Left renal cortex interstitium (tissue), 4 donors: ENCODE results near the gene XXYLT1. TPM values are rescaled to one million over a fixed set of nuclear protein-coding genes. Genes with fewer than 3 reads are reported as not detected.
"Not testable (repeated sequence)": the region's sequence is repeated elsewhere in the genome, so short reads cannot be mapped to it uniquely, and the experiment has no call there.

ENCODE experiments used
- DNase-seq, 4 donors: peaks; one replicate each; pipeline ENCODE4 v3.0.0-alpha.2; 2013; ENCODE audit warnings: low read depth in 4 of 4, low spot score in 2 of 4, missing footprints in 1 of 4
- polyA plus RNA-seq, 4 donors: library from polyadenylated mRNA; unstranded; fragments of 120-200 nt; gene quantifications; one replicate each; pipeline ENCODE4 v1.2.1, GENCODE V29; 2013; ENCODE audit not compliant: insufficient read length in 4 of 4

The XXYLT1 gene
- polyA plus RNA-seq, 4 donors = 25.6 to 36.9 (median 30.8) TPM

DNA sequence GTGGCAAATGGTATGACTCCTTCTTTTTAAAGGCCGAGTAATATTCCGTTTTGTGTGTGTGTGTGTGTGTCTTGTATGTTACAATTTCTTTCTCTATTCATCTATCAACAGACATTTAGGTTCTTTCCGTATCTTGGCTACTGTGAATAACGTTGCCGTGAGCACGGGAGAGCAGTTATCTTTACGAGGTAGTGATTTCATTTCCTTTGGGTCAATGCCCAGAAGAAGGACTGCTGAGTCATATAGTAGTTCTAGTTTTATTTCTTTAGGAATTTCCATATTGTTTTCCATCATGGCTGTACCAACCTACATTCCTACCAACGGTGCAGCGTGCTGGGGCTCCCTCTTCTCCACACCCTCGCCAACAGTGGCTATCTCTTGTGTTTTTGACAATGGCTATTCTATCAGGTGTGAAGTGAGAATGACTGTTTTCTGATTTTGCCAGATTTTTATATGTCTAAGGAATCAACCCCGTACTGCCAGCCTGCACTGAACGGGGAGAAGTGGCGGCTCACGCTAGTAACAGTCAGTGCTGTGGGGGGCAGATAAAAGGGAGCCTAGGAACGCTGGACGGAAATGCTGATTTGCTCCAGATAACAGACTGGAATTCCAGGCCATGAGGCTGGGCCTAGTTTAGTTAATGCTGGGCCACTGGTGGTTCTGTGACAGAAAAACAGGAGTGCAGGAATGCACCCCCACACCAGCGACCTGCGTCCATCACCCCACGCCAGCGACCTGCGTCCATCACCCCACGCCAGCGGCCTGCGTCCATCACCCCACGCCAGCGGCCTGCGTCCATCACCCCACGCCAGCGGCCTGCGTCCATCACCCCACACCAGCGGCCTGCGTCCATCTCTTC lies 168.1 kb downstream of the XXYLT1 start:
- no peak for DNase-seq

DNA sequence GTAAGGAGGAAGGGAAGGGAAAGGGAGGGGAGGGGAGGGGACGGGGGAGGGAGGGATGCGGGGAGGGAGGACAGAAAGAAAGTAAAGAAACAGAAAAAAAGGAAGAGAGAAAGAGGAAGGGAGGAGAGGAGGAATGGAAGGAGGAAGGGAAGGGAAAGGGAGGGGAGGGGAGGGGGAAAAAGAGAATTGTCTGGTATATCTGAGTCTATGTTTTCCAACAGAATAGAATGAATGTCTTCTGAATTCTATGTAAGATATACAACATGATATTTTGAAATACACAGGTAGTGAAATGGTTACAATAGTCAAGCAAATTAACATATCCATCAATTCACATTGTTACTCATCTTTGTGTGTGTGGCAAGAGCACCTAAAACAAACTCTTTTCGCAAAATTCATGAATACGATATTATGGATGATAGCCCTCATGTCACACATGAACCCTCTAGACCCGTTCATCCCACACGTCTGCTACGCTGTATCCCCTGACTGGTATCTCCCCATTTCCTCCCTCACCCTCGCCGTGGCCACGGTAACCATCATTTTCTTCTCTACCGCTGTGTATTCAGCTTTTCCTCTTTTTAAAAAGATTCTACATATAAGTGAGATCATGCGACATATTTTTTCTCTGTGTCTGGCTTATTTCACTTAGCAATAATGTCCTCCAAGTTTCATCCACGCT lies 168.9 kb downstream of the XXYLT1 start:
- DNase-seq = no peak

DNA sequence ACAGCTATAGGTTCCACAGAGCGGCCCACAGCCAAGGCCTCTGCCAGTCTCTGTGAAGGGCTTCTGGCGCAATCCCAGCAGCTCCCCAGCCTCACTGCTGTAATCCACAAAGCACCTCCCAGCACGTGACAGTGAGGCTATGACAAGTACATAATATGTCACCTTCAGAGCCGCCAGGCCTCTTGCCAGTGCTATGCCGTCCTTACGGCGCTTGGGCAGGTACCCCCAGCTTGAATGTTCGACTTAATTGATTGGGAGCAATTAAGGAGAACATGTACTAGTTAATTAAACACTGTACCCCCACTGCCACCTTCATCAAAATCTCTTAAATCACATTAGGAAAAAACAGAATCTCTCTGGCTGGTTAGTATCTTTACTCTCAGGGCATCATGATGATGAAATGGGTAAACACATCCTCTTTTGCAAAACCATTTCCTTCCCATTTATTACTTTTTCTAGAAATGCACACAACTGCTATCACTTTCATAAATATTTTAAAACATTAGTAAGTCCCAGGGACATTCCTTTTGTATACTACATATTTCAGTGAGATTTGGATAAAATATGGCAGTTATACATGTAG lies 169.9 kb downstream of the XXYLT1 start:
- DNase-seq = no peak

DNA sequence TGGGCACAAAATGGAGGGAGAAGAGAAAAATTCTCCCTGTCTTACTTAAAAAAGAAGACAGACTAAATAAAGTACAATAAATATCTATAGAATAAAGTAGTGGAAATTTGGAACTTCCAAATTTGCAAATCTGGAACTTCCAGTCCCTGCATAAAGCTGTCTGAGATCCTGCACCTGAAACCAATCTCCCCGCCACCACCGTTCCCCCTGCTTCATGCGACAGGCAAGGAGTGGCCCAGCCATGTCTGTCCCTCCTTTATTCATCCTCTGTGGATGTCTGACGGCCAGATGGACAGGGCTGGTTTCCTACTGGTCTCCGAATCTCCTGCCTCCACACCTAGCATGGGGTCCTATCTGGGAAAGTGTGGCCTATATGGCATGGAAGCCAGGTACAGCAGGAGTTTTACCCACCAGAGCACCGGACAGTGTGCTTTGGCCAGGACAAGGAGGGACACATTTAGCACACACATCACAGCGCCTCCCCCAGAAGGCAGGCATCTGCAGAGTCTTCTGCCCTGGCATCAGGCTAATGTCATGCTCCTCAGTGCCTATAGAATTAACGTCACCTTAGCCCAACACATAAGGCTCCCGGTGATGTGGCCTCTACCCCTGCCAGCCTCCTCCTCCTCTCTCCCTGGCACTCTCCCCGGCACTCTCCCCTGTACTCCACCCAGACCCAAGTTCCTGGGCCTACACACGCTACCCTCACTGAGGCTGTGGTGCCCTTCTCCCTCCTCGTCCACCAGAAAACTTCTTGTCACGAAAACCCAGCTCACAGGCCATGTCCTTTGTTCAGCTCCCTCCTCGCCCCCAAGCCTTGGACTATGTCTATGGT lies 170.8 kb downstream of the XXYLT1 start:
- DNase-seq = no peak

DNA sequence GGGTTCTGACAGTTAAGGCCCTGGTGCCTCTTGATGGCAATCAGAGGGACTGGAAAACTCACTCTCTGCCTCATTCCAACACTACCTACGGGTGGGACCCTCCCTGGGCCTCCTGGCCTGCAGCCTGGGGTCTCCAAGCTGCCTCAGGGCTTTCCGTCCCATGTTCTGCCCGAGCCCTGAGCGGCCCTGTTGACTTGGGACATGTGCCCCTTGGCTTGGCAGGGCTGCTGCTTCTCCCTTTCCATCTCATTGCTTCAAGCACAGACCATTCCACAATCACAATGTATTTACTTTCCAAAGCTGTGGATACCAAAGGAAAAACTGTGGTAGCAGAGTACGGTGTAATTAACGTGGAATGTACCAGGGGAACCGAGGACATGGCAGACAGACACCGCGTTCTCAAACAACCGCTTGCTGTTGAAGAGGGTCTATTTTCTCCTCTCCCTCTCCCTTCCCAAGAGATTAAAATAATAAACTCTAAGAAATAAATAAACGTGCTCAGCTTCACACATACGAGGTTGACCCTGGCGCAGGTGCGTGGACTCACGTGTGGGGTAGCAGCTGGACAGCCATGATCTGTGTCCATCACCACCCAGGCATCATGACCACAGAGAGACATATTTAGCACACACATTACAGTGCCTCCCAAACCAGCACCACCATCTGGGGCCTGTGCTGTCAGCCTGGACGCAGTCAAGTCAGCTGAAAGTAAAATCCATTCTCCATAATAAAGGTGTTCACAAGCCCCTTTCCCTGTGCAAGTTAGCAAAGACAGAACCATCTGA lies 172.0 kb downstream of the XXYLT1 start:
- no peak for DNase-seq

DNA sequence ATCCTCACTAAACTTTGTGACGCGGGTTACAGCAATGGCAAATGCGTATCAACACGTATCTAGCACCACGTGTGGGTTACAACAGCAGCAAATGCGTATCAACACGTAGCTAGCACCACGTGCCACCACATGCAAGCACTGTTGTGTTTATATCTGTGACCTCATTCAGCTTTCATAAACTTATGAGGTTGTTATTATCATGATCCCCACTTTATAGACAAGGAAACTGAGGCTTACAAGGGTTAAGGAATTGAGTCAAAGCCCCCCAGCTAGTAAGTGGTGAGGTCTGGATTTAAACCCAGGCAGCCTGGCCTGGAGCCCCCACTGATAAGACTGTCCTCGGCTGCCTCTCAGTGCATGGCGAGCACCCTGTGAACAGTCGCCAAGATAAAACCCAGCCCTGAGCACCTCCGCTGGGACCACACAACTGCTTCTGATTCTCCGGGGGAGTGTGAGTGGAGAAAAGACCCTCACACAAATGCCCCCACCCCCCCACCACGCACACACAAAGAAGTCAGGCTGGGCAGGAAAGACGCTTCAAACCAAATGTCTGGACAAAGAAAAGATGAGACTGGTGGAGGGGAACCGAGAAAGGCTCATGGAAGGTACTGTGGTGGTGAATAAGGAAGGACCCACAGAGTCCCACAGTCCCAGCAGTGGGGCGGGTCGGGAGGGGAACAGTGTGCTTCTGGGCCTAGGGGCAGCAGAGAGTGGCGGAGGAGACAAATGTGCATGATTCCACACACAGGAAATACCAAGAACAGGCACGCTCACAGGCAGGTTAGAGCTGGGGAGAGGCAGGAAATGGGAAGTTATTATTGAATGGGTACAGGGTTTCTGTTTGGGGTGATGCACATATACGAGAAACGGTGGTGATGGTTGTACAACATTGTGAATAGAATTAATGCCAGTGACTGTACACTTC lies 173.4 kb downstream of the XXYLT1 start:
- no peak for DNase-seq

DNA sequence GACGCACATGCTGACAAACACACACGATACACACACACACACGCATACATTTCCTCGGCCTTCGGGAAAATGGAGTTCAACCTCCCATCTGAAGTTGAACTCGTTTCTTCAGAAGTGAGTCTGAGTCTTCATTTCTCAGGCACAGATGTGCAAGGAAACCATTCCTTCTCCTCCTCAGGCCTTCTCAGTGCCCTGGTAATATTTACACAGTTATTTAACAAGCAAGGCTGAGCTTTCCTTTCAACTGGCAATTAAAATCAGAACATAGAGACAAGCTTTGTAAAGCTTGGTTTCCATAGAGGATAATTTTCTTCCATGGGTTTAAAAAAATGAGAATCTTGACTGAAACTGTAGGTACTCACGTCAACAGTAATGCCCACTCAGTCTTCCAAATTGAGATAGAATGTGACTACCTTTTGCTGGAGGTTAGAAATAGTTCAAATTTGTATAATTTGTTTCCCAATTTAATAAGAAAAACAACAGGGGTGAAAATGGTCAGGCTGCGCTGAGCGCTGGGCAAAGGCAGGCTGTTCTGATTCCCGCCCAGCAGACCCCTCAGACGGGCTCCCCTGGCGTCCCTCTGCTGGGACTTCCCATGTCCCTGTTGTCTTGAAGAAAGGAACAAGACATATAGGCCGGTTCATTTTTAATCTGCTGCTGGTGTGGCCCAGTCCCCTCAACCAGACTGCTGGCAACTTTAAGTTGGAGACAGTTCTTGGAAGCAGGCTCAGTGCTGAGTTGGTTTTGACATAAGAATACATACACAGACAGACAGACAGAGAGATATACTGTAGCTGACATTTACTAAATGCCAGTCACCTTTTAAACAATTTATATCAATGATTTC lies 174.3 kb downstream of the XXYLT1 start:
- DNase-seq = no peak

DNA sequence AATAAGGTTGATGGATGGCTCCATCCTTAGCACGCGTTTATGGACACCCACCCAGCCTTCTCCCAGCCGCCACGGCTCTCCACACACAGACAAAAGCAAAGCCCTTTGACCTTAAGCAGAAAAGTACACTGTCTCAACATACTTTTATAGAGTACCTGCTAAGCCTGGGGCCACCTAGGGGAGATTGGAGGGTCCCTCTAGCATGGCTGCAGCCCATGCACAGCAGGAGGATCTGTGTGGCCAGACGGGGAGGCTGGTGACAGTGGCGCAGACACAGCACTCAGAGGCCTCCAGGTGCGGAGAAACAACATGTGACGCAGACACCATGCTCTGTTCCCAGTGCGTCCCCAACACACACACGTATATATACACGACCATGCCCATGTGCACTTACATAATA lies 174.9 kb downstream of the XXYLT1 start:
- no peak for DNase-seq

DNA sequence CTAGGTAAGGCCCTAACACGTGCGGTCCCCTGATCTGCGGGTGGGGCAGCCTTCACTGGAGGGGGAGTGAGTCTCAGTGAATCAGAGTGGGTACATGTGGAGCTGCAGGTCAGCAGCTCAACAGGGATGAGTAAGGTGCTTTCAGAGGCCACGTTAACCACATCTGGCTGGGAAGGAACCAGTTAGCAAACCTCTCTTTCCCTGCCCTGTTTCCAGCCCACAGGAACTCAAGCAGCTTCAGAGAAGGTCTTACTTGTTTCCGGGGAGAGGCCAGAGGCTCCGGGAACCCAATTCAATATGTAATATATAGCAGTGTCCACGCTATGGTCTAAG lies 175.3 kb downstream of the XXYLT1 start:
- DNase-seq = no peak

DNA sequence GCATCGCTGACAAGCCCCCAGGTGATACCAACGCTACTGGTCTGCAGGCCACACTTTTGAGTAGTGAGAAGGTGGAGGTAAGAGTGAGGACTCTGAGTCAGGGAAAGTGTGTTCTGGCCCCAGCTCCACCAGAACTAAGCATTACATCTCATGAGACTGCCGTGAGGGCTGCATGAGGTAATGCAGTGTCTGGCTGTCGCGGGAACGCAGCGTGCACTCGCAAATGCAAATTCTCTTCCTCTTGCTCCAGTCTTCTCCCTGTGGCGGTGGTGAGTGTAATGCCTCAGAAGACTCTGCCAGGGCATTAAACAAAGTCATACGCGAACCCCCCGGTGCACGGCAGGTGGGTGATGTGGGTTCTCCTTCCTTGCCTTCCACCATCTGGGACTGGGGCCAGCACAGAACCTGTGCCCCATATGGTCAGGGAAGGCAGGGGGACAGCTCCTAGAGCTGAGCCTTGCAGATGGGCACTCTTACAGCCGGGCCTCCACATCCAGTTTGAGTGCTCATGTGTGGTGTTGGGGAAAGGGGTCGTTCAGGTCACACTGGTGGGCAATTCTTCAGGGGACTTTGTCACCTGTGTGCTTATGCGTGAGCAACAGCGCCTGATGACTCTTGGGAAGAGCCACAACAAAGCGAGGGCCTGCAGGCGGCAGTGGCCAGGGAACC lies 175.8 kb downstream of the XXYLT1 start:
- no peak for DNase-seq

DNA sequence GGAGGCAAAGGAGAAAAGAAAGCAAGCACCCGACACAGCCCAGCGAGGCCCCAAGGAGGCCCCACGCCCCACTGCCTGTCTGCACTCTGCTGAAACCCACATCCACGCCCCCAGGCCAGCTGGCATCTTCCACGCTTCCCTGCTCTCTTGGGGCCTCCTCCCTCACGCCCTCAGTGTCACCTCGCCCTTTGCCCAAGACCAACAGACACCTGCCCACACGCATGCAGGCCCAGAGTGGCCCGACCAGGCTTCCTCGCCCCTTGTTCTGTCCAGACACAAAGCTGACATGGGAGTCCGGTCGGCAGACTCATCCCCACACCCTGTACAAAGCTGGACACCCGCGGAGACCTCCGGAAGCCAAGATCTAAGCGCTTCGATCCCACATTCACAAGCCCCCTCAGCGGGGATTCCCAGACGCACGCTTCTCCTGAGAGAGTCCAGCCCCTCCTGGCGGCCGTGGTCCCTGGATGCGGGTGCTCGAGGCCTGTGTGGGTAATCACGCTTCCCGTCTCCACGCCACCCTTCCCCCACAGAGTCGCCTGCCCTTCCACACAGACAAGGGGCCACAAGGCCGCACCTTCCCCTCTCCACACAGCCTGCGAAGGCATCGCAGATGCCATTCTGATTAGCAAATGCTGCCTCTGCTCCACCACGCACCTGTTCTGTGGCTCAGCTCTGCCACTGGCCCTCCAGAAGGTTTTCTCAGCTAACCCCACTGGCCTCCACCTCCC lies 176.6 kb downstream of the XXYLT1 start:
- DNase-seq = no peak

DNA sequence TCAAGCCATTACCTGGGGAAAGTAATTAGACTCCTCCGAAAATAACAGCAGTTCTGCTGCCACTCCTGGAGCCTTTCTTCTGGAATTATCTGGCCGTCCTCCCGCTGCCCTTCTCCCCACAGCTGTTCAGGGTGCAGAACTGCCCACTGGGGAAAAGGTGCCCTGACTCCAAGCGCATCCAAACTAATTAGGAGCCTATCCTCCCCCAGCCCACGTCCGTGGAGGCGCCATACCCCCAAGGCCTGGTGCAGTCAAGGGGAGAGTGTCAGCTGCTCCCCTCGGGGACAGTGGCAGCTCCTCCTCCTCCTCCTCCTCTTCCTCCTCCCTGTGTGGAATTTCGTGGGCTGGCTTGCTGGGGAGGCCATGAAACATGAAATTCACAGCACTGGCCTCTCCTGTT lies 177.2 kb downstream of the XXYLT1 start:
- no peak for DNase-seq

DNA sequence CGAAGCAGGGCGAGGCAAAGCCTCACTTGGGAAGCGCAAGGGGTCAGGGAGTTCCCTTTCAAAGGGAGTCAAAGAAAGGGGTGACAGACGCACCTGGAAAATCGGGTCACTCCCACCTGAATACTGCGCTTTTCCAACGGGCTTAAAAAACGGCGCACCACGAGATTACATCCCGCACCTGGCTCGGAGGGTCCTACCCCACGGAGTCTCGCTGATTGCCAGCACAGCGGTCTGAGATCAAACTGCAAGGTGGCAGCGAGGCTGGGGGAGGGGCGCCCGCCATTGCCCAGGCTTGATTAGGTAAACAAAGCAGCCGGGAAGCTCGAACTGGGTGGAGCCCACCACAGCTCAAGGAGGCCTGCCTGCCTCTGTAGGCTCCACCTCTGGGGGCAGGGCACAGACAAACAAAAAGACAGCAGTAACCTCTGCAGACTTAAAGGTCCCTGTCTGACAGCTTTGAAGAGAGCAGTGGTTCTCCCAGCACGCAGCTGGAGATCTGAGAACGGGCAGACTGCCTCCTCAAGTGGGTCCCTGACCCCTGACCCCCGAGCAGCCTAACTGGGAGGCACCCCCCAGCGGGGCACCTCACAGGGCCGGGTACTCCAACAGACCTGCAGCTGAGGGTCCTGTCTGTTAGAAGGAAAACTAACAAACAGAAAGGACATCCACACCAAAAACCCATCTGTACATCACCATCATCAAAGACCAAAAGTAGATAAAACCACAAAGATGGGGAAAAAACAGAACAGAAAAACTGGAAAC lies 182.9 kb downstream of the XXYLT1 start:
- DNase-seq = not testable (repeated sequence)

DNA sequence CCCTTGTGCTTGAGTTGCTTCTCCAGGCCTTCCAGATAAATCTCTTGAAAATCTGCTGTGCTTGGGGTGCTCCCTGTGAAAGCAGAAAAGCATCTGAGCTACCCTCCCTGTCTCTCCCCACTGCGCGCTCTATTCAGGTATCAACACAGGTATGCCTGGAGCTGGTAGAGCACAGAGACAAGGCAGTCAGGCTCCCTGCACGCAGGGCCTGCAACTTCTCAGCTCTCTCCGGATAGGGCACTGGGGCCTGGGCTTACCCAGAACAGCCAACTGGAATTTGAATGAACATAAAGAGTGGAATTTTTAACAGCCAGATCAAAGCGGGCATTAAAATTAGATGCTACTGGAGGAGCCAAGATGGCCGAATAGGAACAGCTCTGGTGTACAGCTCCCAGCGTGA lies 183.6 kb downstream of the XXYLT1 start:
- no peak for DNase-seq

DNA sequence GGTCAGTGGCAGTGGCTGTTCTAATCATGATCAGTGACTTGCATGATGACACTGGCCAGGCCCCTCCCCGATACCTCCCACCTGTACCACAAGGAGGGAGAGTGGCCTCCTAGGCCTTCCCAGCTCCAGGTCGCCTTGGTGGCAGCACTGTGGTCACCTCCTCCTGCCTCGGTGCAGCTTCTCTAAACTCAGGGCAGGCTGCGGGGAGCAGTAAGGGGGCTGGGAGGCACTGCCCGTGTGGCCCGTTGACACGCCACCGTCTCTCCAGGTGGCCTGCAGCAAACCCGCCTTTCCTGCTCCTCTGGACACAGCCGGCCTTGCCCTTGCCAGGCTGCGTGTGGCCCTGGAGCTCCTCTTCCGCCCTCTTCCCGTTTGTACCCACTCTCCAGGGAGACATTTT lies 184.1 kb downstream of the XXYLT1 start:
- DNase-seq = no peak

DNA sequence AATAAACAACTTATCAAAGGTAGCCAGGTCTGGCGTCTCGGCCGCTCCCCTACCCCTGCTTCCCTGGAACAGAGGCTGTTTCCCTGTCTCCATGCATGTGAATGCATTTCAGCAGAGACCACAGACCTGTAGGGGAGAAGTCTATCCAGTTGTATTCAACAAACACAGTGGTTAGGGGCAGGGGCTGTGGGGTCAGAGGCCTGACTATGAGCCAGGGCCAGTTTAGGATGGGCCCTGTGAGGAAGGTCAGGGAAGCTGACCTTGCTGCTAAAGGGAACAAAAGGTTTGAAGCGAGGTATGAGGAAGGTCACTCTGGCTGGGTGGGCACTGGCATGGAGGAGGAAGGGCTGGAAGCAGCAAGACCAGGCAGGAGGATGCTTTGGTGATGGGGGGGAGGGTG lies 184.6 kb downstream of the XXYLT1 start:
- DNase-seq = no peak
